Stimulated activated CD4-positive, alpha-beta T cell treated with anti-CD3 and anti-CD28 coated beads, Interleukin-1b, Interleukin-23, amount 100 ng/mL, for 1 hour (primary cell): ENCODE data around the gene SH3TC1.

ENCODE experiments used
- DNase-seq, 2 donors: peaks; one replicate each; pipeline ENCODE4 v3.0.0-alpha.2; 2020; ENCODE audit warnings: low read depth in 2 of 2

SH3TC1 gene

DNA sequence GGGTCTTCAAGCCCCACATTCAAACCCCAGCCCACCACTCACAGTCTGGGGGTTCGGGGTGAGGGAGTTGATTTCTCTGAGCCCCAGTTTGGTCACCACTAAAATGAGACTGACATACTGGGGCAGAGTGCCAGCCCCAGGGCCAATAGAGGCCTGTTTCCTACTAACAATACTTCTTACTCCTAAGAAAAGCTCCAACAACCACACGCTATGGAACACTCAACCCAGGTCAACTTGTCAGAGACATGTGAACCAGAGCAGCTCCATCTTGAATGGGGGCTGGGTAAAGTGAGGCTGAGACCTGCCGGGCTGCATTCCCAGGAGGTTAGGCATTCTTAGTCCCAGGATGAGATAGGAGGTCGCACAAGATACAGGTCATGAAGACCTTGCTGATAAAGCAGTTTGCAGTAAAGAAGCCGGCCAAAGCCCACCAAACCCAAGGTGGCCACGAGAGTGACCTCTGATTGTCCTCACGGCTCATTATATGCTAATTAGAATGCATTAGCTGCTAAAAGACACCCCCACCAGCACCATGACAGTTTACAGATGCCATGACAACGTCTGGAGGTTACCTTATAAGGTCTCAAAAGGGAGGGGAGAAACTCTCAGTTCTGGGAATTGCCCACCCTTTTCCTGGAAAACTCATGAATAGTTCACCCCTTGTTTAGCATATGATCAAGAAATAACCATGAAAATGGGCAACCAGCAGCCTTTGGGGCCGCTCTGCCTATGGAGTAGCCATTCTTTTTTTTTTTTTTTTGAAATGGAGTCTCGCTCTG is 43.9 kb downstream of the SH3TC1 start:
- DNase-seq: no peak

DNA sequence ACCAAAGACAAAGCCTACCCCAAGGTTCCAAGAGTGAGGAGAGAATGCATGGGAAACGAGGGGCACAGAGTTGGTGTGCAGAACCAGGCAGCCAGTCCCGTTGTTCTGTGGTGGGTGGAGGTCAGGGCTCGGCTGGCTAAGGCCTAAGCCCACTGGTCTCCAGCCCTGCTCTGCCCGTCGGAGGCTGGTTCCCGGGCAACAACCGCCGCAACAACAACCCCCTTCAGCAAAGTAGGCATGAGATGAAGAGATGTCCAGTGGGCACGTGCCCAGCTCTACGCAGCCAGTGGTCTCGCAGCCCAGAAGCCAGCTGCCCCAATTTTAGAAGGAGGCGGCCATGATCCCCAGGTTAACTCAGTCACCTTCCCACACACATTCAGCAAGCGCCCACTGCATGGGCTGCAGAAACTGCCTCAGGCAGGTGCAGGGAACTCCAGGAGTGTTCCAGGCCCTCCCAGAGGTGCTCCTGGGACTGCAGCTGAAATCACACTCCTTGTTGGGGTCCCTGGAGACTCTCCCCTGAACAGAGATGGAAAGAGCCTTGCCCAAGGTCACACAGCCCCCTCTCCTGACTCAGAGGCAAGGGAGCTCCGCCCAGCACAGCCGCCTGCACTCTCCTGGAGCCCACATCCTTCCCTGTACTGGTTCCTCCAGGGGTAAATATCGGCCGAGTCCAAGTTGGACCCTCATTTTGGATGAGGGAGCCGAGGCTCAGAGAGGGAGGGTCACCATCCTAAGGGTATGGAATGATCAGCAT is 45.1 kb downstream of the SH3TC1 start:
- no peak for DNase-seq

DNA sequence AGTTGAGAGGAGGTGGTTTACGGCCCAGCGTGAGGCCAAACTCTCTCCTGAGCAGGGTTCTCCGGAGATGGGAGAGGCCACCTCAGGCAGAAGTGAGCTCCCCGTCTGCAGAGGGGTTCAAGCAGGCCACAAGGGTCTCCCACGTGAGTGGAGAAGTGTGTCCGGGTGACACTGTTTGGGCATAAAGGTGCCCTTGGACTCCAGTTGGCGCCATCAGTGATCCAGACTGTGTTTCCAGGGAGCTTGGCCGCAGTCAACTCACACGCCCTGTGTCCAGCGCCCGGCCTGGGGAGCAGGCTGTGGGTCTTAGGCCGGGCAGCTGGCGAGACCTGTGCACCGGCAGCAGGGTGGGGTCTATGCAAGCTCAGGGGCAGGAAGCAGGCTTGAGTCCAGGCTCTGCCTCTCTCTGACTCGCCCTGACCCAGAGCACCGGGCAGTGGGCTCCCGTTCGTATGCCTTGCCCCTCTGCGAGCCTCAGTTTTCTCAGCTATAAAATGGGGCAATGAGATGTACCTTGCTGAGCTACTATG is 45.9 kb downstream of the SH3TC1 start:
- no peak for DNase-seq

DNA sequence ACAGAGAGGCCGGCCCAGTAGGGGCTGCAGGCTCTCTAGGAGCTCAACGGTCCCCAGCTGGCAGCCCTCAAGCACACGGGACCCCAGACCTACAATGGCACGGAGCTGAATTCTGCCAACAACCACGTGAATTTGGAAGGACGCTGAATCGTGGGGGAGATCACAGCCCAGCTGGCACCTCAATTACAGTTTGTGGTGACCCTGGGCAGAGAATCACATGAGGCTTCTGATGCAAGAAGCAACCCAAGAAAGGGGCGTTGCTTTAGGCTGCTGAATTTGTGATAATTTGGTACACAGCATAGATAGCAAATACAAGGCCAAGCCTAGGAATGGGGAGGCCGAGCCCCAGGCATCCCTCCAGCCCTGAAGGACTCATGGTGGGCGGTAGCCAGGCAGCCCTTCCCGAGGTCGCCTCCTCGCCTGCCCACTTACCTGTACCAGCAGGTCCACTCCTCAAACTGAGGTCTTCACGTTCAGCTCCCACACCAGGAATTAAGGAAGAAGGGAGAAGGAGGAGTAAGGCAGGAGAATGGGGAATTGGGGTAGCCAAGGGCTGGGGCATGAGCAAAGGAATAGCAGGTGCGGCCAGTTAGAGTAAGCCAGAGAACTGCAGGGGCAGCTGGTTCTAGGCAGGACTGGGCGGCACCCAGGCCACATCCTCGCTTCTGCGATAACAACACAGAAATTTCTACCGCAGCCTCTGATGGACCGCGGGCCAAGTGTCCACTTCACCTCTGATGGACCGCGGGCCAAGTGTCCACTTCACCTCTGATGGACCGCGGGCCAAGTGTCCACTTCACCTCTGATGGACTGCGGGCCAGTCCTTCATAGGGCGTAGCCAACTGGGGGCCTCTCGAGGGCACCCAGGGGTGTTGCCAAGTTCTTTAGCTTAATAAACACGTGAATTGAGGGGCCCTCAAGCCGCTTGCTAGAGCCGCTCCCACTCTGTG is 47.1 kb downstream of the SH3TC1 start:
- DNase-seq: no peak

DNA sequence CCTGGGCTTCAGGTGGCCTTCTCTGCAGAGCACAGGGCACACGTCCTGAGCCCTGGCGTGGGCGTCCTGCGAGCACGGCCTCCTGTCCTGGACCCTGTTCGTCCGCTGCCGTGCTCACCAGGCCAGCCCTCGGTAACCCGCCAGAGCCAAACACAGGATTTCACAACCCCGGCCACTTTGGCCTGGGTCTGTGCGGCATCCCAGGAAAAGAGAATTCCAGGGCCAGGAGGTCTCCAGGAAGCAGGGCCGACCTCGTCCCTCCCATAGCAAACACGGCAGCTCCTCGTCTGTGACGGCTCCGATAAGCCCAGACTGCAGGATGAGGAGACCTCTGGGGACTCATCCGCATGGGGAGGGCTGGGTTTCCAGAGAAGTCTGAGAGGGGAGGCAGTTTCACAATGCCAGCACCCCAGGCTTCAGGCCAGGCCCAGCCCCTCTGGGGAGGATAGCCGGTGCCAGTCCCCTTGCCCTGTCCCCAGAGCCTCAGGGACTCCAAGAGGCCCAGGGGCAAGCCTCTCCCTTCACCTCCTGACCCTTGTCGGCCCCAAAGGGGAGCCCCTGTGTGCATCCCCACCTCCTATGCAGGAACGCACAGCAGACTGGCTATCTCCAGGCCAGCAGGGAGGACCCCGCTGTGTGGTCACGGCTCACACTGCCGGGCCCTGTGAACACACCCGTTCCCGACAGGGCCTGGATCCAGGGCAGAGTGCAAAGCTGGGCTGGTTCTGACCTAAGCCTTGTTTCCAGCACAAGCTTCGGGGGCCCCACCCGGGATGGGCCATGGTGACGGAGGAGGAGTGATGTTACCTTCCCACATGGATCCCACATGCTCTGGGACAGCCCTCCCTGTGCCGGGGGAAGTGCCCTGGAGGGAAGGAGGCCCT is 48.2 kb downstream of the SH3TC1 start:
- DNase-seq: no peak

DNA sequence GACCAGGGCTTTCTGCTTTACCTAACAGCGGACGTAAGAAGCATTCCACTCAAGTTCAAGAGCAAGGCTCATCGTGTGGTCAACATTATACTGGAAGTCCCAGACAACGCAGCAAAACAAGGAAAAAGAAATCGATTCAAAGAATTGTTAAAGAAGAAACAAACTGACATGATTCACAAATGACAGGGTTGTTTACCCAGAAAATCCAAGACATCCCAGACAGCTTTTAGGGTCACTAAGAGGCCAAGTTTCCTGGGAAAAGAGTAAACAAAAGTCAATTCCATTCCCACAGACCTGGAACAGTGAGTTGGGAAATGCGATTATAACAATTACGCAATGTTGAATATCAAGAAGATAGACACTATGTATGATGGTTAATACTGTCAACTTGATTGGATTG is 49.0 kb downstream of the SH3TC1 start:
- no peak for DNase-seq

DNA sequence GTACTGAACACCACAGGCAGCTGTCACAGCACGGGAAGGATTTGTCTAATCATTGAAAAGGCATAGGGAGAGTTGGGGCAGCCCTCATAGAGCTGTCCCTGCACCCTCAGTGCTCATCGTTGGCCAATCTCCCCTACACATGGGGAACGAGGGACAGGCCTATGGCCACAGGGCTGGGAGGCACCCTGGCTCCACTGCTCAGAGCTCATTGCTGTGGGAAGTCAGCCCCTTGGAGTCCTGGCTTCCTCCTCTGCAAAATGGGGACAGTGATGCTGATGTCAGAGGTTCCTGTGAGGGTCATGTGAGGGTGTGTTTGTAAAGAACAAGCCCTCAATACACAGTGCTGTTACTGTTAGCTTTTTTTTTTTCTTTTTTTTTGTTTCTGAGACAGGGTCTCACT is 51.1 kb downstream of the SH3TC1 start:
- DNase-seq: no peak

DNA sequence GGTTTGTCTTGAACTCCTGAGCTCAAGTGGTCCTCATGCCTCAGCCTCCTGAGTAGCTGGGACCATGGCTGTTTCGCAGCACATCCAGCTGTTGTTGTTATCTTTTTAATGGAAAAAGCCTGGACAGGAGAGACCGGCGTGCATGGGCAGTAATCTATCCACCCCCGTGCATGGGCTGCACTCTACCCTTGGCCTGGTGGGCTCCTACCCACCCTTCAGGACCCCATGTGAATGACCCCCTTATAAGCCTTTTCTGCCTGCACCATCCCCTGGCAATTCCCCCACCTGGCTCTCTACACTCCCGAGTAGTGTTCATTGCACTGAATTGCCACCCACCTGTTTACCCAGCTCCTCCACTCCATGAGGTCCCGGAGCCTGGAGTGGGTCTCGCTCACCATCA is 51.5 kb downstream of the SH3TC1 start:
- DNase-seq: no peak

DNA sequence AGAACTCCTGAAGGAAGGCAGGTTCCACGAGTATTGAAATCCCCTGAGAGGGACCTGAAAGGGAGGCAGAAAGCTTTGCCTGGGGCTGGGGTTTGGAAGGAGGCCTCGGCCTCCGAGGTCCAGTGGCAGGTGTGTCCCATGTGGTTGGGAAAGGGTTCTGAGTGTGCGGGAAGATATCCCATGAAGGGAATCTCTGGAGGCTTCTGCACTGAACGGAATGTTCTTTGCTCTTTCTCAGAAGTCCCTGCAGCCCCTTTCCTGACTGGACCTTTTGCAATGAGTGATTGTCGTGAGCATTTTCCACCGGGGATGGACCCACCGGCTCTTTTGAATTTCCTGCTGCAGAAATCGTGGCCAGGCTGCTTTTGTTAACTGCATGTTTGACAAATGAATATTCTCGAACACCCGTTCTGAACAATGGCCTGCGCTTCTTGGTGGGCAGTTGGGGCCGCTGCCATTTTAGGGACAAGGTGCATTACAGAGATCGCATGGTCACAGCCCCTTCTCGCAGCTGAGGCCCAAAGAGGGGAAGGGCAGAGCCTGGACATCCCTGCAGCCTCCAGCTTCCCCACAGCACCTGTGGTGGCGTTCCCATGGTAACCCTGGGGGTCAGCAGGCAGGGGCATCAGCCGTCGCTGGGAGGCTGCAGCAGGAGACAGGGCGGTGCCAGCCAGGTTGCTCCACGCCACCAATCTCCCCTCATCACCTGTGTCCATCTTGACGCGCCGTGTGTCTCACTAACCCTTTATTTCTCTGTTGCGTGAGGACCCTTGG is 52.2 kb downstream of the SH3TC1 start:
- DNase-seq: no peak

DNA sequence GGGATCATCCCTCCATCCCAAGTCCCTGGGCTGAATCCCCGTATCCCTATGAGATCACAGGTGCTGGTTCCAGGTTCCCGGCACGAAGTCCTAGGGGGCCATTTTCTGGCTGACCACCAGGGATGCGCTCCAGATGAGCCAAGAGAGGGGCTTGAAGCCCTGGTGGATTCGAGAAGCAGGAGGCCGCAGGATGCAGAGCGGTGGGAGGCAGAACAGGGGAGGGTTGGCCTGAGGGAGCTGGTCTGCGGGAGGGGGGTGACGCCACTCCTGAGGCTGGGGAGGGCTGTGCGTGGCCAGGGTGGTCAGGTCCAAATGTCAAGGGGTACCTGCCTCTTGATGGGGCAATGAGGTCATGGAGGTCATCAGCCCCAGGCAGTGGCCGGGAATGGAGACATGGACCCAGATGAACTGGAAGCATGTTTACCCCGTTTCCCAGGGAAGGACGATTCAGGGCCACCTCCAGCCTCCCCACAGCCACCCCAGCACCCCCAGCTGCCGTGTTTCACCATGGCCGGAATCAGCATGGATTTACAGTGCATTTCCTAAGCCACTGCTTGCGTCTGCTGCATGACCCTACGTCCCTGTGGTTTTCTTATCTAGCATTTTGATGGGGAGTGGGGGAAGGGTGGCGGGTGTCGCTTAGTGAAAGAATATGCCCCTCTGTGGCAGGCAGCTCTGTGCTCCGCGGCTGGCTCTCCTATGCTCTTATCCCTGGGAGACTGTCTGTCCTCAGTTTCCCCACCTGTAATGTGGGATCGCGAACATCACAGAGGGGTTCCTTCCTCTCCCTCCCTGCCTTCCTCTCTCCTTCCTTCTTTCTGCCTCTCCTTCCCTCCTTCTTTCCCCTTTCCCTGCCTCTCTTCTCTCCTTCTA is 53.4 kb downstream of the SH3TC1 start:
- DNase-seq: no peak

DNA sequence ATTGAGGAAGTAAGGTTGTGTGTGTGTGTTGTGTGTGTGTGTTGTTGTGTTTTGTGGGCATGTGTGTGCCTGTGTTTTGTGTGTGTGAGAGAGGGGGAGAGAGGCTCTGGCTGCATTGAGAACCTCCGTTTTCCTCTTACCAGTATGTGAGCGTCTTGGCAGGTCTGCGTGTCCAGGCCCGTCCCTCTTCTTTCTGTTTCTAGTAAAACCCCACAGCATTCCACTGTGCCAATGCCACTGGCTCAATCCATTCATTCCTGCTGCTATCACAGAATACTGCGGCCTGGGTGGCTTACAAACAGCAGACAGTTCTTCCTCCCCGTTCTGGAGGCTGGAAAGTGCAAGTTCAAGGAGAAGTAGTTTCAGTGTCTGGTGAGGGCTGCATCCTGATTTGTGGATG is 55.0 kb downstream of the SH3TC1 start:
- no peak for DNase-seq

DNA sequence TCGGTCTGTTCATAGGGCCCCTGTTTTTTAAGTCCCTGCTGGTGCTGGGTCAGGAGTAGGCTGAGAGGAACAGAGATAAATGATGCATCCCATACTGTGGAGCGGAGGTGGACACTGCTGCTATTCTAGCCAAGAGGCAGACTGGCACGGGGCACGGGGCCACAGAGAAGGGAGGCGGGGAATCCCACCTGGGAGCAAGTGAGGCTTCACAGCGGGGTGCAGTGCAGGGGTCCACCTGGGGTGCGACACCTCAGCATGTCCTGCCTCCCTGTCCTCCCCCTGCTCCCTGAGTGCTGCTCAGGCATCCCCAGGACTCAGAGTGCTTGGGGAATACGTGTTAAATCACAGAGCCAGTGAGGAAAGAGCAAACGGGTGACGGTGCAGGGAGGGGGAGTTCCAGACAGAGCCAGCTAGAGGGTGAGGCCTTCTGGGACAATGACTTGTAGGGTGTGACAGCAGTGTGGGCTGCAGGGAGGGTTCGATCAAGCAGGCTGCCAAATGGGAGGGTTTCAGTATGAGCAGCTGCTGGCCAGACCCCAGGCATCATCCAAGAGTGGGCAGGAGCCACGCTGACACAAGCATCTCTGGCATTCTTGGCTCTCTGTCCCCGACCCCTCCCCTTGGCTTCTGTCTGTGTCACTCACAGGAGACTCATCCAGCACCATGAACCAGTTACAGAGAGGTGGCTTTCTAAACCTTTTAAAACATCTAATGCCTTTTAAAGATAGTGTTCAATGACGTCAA is 56.8 kb downstream of the SH3TC1 start:
- DNase-seq: no peak

DNA sequence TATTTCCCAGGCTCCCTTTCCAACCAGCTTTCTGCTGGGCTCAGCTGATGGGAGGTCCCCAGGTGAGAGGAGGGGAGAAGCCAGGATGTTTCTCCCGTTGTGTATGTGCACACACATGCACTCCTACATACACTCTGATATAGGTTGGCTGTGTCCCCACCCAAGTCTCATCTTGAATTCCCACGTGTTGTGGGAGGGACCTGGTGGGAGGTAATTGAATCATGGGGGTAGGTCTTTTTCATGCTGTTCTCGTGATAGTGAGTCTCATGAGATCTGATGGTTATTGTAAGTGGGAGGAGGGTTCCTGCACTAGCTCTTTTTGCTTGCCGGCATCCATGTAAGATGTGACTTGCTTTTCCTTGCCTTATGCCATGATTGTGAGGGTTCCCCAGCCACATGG is 58.8 kb downstream of the SH3TC1 start:
- no peak for DNase-seq

DNA sequence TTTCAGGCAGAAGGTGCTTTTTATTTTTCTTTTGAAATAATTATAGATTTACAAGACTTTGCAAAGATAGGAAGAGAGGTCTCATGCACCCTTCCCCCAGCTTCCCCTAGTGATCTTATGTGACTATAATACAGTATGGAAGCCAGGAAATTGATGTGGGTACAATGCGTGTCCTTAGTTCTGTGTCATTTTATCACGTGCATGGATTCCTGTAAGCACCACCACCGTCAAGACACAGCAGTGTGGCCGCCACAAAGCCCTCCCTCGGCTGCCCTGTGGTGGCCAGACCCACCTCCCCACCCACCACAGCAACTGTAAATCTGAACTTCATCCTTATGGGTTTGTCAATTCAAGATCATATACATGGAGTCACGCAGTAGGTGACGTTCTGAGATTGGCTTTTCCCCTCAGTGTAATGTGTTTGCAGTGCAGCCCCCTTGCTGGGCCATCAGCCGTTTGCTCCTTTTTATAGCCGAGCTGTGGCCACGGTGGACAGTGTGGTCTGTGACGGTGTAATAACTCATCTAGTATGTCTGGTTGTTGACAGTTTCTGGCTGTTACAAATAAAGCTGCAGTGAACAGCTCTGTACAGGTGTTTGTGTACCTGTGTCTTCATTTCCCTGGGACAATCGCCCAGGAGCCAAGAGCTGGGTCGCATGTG is 59.6 kb downstream of the SH3TC1 start:
- no peak for DNase-seq

DNA sequence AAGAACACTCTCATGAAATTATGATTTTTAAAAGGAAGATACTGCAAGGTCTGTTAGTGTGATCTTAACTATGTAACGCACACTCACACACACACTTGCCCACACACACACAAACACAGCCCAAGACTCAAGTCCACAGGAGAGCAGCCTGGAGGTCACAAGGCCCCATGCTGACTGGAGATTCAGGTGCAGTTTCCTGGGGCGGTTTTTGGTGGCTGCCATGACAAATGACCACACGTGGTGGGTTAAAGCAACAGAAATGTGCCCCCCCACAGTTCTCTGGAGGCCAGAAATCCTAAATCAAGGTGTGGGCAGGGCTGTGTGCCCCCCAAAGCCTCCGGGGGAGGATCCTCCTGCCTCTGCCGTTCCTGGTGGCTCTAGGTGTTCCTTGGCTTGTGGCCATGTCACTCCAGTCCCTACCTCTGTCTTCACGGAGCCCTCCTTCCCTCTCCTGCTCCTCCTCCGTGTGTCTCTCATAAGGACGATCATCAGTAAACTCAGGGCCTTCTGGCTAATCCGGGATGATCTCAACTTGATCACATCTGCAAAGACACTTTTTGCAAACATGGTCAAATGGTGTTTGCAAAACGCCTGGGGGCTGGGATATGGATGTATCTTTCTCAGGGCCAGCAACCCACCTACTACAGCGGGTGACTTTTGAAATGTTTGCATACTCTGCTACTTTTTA is 60.8 kb downstream of the SH3TC1 start:
- no peak for DNase-seq

DNA sequence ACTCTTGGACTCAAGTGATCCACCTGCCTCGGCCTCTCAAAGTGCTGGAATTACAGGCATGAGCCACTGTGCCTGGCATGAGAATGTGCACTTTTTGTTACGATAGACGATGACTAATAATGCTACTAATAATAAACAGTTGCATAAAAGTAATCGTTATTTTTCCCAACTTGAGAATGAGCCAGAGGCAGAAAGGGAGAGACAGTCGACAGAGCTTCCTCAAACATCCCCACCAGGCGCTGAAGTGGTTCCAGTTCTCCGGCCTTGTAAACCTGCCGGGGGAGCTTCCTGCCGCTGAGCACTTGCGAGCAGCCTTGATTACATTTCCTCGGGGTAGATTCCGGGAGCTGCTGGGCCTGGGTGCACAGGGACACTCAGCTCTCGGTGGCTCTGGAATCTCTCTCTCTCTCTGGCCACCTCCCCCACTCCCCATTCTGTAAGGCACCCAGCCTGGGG is 61.6 kb downstream of the SH3TC1 start:
- no peak for DNase-seq

DNA sequence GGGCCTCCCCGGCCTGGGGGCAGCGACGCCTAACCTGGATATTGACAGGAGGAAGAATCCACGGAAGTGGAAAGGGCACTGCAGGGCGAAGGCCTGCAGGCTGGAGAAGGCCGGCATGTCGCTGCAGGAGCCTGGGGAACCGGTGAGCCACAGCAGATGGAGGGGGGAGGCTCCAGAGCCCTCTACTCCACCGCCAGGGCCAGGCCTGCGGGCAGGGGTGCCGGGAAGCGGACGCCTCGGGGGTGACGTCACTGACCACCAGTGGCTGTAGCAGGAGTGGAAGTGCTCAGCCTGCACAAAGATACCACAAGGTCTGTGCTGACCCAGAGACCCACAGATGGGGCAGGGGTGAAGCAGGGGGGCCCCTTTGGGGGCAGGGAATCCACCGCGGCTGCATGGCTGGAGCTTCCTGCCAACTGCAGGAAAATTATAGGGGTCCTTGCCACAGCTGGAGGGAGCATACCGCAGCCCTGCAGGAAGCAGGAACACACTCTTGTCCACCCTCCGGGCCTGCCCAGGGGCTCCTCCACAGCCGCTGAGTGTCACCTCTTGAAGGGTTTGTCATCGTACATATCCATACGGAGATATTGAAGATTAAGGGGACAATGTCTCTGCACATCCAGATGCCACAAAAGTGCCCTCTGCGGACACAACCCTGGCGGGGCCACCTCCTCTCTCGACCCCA is 62.9 kb downstream of the SH3TC1 start:
- no peak for DNase-seq
